HG02759 (cell line): ENCODE measurements around the gene IKZF1.

ENCODE experiments used
- ATAC-seq: cut with Tn5 transposase; IDR thresholded peaks from one replicate; pipeline ENCODE4 v1.9.1; 2021; ENCODE audit warnings: mild to moderate bottlenecking, moderate library complexity; ENCODE audit not compliant: unreplicated experiment

Gene IKZF1

DNA sequence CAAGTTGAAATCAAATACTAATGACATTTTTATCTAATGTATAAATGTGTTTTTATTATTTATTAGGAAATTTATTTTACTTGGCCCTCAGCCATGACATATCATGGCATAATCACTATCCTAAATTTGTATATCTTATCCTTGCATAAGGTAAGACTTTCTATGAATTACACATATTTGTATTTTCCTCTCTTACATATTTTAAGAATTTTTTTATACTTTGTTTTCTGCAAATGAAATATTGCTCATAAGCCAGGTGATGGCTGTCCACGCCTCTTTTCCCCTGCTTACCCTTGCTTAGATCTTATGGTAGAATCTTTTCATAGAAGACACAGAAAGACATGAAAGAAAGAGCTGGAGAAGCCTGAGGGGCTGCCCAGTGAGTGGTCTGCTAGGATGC lies 48.2 kb downstream of the IKZF1 start:
- no peak for ATAC-seq

DNA sequence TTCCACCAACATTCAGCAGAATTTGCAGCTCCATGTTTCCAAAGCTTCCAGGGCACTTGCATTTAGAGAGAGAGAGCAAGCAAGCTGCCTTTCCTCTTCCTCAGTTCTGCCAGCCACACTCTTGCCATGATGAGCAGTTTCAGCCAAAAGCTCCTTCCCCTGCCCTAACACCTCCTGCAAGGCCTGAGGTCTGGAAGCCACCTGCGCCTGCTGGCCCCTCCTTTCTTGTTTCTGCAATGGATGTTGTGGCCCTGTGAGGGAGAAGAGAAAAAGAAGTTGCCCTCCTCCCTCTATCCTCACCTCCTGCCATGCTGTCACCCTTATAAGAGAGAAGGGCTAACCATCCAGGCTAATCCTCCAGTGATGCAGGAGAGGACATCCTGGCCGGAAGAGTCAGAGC lies 48.7 kb downstream of the IKZF1 start:
- no peak for ATAC-seq

DNA sequence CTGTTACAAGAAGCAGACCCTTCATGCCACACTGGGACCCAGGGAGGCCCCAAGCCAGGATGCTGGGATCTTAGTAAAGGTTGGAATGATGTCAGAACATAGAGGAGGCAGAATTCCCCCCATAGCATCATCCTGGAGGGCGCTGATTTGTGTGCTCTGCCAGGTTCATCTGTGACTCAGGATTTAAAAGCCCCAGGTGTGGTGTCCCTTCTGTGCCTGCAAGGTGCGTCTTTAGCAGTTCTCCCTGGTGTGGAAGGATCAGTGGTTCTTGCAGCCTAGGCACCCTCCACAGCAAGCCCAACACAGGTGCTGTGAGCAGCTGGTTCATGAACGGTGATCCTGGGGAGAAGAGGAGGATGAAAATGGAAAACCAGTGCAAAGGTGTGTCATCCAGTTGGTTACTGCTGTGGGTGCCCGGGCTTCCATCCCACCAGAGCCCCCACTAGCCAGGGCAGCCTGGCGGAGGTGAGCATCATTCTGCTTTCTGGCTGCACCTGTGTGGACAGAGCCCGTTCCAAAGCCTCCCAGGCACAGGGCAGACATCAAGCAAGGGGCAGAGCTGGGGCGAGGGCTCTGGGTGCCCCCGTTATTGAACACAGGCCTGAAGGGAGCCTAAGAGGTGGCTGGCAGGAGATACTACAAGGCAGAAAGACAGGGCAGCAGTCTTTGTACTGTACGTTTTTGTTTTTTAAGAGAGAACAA lies 49.5 kb downstream of the IKZF1 start:
- no peak for ATAC-seq

DNA sequence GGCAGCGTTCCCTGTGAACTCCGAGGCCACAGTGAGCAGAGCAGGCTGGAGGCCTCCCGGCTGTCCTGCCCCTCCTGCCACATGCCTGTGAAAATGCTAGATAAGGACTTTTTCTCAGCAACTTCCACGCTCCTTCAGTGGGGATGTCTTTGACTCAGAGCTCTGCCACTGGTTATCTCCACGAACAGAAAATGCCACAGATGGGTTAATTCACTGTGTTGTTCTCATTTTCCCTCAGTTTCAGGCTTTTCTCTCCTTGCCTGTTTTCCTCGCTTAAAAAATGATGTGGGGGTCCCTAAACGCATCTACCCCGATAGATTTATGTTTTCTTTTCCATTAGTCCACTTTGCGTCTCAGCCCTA lies 51.3 kb downstream of the IKZF1 start:
- ATAC-seq: no peak

DNA sequence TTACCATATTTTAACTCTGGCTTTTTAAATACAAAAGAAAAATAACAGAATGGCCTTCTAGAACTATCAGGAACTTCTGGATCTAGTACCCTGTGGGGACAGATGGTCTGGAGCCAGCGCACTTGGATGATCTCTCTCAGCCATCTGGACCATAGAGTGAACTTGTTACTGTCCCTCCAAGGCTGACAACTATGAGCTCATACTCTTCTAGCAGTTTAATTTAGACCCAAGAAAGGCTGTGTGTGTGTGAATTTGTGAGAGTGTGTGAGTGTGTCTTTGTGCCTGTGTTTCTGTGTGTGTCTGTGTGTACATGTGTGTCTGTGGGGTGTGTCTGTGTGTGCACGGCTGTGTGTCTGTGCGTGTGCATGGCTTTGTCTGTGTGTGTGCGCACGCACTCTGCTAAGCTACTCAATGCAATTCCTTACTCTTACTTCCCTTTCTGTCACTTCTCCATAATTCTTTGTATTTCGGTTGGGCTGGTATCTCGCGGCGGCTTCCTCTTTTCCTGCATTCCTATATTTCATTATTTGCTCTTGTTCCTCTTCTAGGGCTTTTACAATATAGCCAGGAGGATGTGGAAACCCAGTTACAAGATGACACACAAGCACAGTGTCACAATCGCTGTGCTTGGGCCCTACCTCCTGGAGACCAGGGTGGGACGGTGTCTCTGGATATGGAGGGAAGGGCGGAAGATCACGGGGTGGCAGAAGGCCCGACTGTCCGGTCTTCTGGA lies 51.9 kb downstream of the IKZF1 start:
- no peak for ATAC-seq

GRCh38 chr7:50356945-50357268 lies 52.4 kb downstream of the IKZF1 start:
- ATAC-seq: no peak

GRCh38 chr7:50357426-50357825 lies 52.9 kb downstream of the IKZF1 start:
- ATAC-seq: no peak

DNA sequence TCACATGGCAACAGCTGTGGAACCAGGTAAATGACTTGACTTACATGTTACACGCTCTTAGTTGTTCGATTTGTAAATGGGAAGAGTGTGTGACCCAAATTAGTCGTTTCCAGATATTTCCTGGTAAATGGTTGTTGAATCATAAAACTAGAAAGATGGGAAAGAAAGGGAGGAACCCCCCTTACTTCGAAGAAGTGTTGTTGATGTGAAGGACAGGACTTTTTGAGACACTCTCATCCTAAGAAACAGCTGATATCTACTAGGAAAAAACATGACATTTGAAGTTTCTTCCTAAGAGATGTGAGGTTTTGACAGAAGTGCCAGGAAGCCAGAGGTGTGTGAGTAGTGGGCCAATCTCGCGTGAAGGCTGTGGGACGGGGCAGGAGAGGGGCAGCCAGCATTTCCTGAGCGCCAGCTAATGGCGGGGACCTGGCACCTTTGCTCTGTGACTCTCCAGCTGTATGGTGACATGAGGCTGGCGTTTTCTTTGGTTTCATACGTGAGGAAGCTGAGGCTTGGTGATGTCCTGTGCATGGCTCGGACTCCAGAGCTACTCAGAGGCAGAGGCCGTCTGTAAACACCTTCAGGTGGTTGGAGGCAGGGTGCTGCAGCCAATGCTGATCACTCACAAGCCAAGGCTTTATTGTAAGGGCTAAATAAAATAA lies 53.7 kb downstream of the IKZF1 start:
- no peak for ATAC-seq

- ATAC-seq: no peak
Measured at GRCh38 chr7:50358779-50359178, 54.3 kb downstream of the IKZF1 start.

- no peak for ATAC-seq
Measured at GRCh38 chr7:50359258-50359994, 54.9 kb downstream of the IKZF1 start.

GRCh38 chr7:50359995-50360925 lies 55.7 kb downstream of the IKZF1 start:
- no peak for ATAC-seq

DNA sequence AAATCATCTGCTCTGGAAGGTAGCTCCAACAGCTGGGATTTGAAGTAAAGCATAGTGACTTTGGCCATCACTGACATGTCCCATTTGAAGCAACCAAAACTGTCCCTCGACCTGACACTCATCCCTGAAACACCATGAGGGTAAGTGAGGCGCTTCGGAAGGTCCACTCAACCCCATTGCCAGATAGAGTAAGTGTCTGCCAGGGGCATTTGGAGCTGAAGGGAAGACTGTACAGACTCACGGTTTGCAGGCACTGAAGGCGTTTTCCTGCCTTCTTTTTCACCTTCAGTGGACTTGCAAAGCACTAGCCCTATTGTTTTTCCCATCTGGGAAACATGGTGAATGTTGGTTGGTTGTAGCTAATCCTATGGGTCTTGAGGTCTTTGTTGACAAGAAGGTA lies 57.6 kb downstream of the IKZF1 start:
- no peak for ATAC-seq

GRCh38 chr7:50362712-50363282 lies 58.3 kb downstream of the IKZF1 start:
- no peak for ATAC-seq

DNA sequence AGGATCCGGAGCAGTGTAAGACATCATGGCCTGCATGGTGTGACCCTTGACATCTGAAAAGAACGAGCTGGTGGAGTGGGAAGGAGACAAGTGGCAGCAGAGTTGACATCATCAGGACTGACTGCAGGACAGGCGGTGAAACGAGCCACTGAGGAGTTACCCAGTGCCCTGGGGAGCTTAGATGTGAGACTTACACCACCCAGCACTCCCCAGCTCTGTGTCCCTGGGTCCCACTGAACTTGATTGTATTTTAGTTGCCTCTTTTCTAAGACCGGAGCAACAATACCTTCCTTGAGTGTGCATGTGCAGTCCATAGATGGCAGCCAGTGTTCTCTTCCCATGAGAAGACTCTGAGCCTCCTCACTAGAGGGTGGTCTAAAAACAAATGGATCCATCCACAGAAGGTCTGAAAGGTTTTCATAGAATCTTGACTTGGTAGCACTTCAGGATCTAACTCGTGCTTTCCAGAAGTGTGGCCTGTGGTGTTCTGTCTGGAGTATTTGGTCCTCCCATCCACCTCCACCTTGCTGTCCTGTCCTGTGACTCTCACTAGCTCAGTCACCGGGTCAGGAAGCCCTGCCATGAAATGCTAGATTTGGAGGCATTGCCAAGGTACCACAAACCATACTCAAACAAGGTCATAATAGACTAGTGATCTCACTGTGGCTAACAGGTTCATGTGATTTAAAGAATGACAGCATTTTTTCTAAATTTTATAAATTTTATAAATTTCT lies 59.0 kb downstream of the IKZF1 start:
- no peak for ATAC-seq

DNA sequence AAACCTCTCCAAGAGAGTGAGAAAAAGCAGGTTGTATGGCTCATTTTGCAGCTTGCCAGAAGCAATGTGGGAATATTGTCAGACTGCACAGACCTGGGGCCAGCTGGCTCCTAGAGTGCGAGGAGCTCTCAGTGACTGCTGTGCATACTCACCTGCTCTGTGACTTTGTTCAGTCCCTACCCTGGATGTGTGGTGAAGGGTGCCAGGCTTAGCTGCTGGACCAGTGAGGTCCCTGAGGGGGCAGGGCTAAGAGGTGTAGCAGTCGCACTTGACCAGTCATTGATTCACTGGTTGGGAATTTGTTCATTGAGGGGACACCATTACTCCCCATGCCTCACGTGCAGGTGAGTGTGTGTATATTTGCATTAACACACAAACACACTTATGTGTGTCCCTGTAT lies 60.1 kb downstream of the IKZF1 start:
- no peak for ATAC-seq

DNA sequence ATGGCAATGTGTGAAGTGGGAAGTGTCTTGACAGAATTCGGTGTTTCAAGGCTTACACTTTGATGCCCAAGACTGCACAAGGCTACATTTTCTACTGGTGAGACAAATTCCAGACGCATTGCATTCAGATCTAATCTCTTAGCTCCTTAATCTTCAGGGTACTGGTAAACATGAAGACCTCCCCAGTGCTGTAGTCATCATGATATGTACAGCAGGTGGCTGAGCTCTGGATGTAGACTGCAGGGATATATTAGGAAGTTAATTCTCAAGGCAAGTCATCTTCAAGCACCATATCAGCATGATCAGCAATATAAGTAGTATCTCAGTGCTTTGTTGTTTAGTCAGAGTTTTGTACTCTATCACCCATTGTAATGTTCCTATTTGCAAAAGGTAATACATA lies 61.8 kb downstream of the IKZF1 start:
- ATAC-seq: no peak

DNA sequence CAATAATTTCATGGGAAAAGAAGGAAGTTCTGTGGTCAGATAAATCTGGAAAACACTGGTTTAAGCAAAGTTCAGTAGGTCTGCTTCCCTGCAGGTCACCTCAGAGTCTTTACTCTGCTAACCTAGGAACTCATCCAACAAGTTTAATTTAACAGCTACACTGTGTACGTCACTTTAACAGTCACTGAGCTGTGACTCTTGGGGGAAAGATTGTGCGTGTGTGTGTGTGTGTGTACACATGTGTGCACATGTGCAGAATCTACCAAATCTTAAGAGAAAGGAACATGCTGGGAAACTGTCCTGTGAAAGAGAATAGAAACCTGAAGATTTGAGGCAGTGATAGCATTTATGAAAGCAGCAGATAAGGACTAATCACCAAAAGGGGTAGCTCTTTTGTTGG lies 62.6 kb downstream of the IKZF1 start:
- ATAC-seq: no peak

DNA sequence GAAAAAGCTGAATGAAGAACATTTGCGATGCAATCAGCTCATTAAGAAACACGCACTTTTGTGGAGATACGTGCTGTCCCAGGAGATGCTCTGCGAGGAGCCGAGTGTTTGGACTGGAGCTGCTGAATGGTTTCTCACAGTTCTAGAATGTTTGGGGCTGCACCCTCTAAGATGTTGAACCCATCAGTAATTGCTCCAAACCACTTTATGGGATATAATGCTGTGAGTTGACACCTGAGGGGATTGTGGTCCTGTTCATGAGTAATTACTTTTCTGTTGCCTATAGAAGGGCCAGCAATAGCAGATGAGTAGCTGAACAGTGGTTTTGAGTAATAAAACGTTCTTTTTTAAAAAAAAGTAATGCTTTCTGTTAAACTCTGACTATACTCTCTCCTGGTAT lies 63.1 kb downstream of the IKZF1 start:
- ATAC-seq: no peak

DNA sequence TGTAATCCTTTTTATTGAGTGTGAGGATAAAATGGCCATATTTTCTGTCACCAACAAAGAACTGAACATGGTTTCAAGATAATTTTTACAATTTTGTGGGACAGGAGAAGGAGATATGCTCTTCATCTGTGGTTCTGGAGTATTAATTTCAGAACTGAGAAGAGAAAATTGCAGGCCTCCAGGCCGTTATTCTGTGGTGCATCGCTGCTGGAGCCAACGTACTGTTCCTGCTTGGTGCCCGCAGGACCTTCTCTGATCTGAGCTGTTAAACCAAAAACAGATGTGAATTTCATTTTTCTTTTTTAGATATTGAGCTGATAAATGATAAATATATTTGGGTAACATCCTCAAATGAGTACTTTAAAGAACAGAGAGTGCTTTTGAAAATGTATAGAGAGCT lies 63.9 kb downstream of the IKZF1 start:
- ATAC-seq: no peak
